ENCODE data around the gene RRP12.
"Not testable (repeated sequence)": the region's sequence is repeated elsewhere in the genome, so short reads cannot be mapped to it uniquely, and the experiment has no call there.

Gene RRP12

GRCh38 chr10:97372233-97372875 is 28.8 kb downstream of the RRP12 start:
- DNase-seq (ENCODE audit: low read depth in 2 of 2, low spot score in 1 of 2) = no peak

- DNase-seq (ENCODE audit: low read depth in 2 of 2, low spot score in 1 of 2) = no peak
Measured at GRCh38 chr10:97371696-97372095, 29.4 kb downstream of the RRP12 start.

GRCh38 chr10:97367126-97367649 is 34.0 kb downstream of the RRP12 start:
- DNase-seq (ENCODE audit: low read depth in 2 of 2, low spot score in 1 of 2) = no peak

GRCh38 chr10:97366572-97366971 is 34.6 kb downstream of the RRP12 start:
- DNase-seq (ENCODE audit: low read depth in 2 of 2, low spot score in 1 of 2) = no peak

- no peak for DNase-seq (ENCODE audit: low read depth in 2 of 2, low spot score in 1 of 2)
Measured at GRCh38 chr10:97365761-97366351, 35.3 kb downstream of the RRP12 start.

GRCh38 chr10:97363071-97363470 is 38.1 kb downstream of the RRP12 start:
- no peak for DNase-seq (ENCODE audit: low read depth in 2 of 2, low spot score in 1 of 2)

- DNase-seq (ENCODE audit: low read depth in 2 of 2, low spot score in 1 of 2) = no peak
Measured at GRCh38 chr10:97362310-97363033, 38.7 kb downstream of the RRP12 start.

- DNase-seq (ENCODE audit: low read depth in 2 of 2, low spot score in 1 of 2) = no peak
Measured at GRCh38 chr10:97361537-97361901, 39.6 kb downstream of the RRP12 start.

GRCh38 chr10:97360705-97361536 is 40.2 kb downstream of the RRP12 start:
- no peak for DNase-seq (ENCODE audit: low read depth in 2 of 2, low spot score in 1 of 2)

GRCh38 chr10:97358781-97359180 is 42.4 kb downstream of the RRP12 start:
- DNase-seq (ENCODE audit: low read depth in 2 of 2, low spot score in 1 of 2) = no peak

- no peak for DNase-seq (ENCODE audit: low read depth in 2 of 2, low spot score in 1 of 2)
Measured at GRCh38 chr10:97358349-97358748, 42.8 kb downstream of the RRP12 start.

- DNase-seq (ENCODE audit: low read depth in 2 of 2, low spot score in 1 of 2) = no peak
Measured at GRCh38 chr10:97356918-97357317, 44.2 kb downstream of the RRP12 start.

- peak in 1 of 2 donors; percentile 7 for DNase-seq (ENCODE audit: low read depth in 2 of 2, low spot score in 1 of 2)
Measured at GRCh38 chr10:97356318-97356914, 44.7 kb downstream of the RRP12 start.

GRCh38 chr10:97355571-97355975 is 45.6 kb downstream of the RRP12 start:
- no peak for DNase-seq (ENCODE audit: low read depth in 2 of 2, low spot score in 1 of 2)

GRCh38 chr10:97353945-97354344 is 47.2 kb downstream of the RRP12 start:
- DNase-seq (ENCODE audit: low read depth in 2 of 2, low spot score in 1 of 2) = no peak

GRCh38 chr10:97349752-97350513 is 51.2 kb downstream of the RRP12 start:
- DNase-seq (ENCODE audit: low read depth in 2 of 2, low spot score in 1 of 2) = no peak

GRCh38 chr10:97347317-97347716 is 53.8 kb downstream of the RRP12 start:
- no peak for DNase-seq (ENCODE audit: low read depth in 2 of 2, low spot score in 1 of 2)

- not testable (repeated sequence) for DNase-seq (ENCODE audit: low read depth in 2 of 2, low spot score in 1 of 2)
Measured at GRCh38 chr10:97343664-97344063, 57.5 kb downstream of the RRP12 start.

- DNase-seq (ENCODE audit: low read depth in 2 of 2, low spot score in 1 of 2) = no peak
Measured at GRCh38 chr10:97341416-97341815, 59.7 kb downstream of the RRP12 start.

- no peak for DNase-seq (ENCODE audit: low read depth in 2 of 2, low spot score in 1 of 2)
Measured at GRCh38 chr10:97338041-97338440, 63.1 kb downstream of the RRP12 start.
